Kidney (tissue), 14 donors: ENCODE results near the gene LHFPL3. TPM values are rescaled to one million over a fixed set of nuclear protein-coding genes. Genes with fewer than 3 reads are reported as not detected.
"Not testable (repeated sequence)": the region's sequence is repeated elsewhere in the genome, so short reads cannot be mapped to it uniquely, and the experiment has no call there.

Experiments used
- DNase-seq, 5 donors: peaks; one replicate each; pipeline ENCODE4 v3.0.0-alpha.2; 2013 to 2020
- FAIRE-seq: peaks from 2 replicates; lab custom pipeline; 2012; peaks lifted over from hg19 to GRCh38; lab: Jason Lieb, UNC
- H3K27ac ChIP-seq, 2 donors: one replicate each; pipeline ENCODE4 v1.7.0; 2013; ENCODE audit warnings: low read depth in 2 of 2, low read length in 2 of 2, inconsistent platforms in 1 of 2
- H3K27me3 ChIP-seq: one replicate; pipeline ENCODE4 v1.7.1; 2013; ENCODE audit warnings: low read length, inconsistent platforms; ENCODE audit not compliant: control insufficient read depth, insufficient read depth
- H3K36me3 ChIP-seq, 3 donors: one replicate each; pipeline versions ENCODE4 v1.7.0 to v1.7.1; 2013; ENCODE audit warnings: low read length in 3 of 3, control low read depth in 1 of 3, inconsistent platforms in 1 of 3; ENCODE audit not compliant: insufficient read depth in 3 of 3, control insufficient read depth in 2 of 3
- H3K4me1 ChIP-seq, 3 donors: one replicate each; pipeline versions ENCODE4 v1.7.0 to v1.7.1; 2013; ENCODE audit warnings: low read length in 3 of 3, inconsistent platforms in 1 of 3, low read depth in 1 of 3; ENCODE audit not compliant: control insufficient read depth in 2 of 3, insufficient read depth in 2 of 3
- H3K4me3 ChIP-seq, 3 donors: one replicate each; pipeline versions ENCODE4 v1.7.0 to v1.8.1; 2013; ENCODE audit warnings: low read length in 3 of 3, control low read depth in 1 of 3, inconsistent platforms in 1 of 3
- H3K9ac ChIP-seq, 3 donors: one replicate each; pipeline versions ENCODE4 v1.7.0 to v1.7.1; 2013; ENCODE audit warnings: low read length in 3 of 3, control low read depth in 1 of 3, inconsistent platforms in 1 of 3
- H3K9me3 ChIP-seq, 3 donors: one replicate each; pipeline versions ENCODE4 v1.7.0 to v1.7.1; 2013; ENCODE audit warnings: low read length in 3 of 3, control low read depth in 1 of 3, inconsistent platforms in 1 of 3; ENCODE audit not compliant: control insufficient read depth in 2 of 3, insufficient read depth in 1 of 3
- intact Hi-C: fragments of 100-400 bp; cut with DNase I; formaldehyde crosslinking; loops from one replicate; pipeline ENCODE4 v1.11.1; 2022
- polyA plus RNA-seq: library from polyadenylated mRNA; stranded (reverse); fragments of 350-450 nt; fragmentation: Illumina TruSeq; extraction: RNeasy Lipid Tissue Mini Kit (QIAGEN cat#74804); gene quantifications from one replicate; pipeline ENCODE4 v1.2.3, GENCODE V29; 2014; ENCODE audit warnings: low read depth, low replicate concordance; ENCODE audit not compliant: insufficient read depth
- total RNA-seq: library from RNA; stranded (reverse); fragmentation: NEBNext Ultra II Directional; extraction: Animal tissue kit (Norgen Biotek cat#: 25700); gene quantifications from one replicate; pipeline ENCODE4 v1.2.1, GENCODE V29; 2021
- TF ChIP-seq, protein P1 (sequence below): IDR thresholded peaks from 3 replicates; pipeline ENCODE4 v1.5.1; 2012; ENCODE audit warnings: mild to moderate bottlenecking, moderate library complexity, borderline replicate concordance; ENCODE audit not compliant: insufficient read depth; ENCODE audit errors: extremely low read depth
- donor health status: control.
- donor health status: control.
- donor health status: control.
- donor health status: control.
- donor health status: control.
- donor health status: DM: yes; HTN: yes; CAD: no.
- donor health status: Normal renal cell carcinoma (clear cell type).

The LHFPL3 gene
- total and polyA plus RNA-seq, 2 donors from 2014 or later, result not detected

DNA sequence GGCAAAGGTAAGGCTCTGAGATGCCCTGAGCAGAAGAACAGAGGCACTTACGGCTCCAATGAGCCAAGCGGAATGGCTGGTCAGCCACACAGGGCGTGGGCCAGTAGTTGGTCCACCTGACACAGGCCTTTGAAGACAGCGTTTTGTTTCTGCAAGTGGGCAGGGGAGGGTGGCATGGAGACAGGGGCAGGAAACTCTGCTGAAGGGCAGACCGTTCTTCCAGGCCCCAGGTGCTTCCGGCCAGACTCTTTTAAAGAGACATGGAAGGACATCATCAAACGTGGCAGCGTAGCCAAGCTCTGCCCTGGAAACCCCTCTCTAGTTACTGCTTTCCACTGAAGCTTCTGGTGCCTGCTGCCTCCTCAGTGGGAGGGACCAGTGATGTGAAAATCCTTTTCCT is 608.1 kb downstream of the LHFPL3 start:
- Histone ChIP-seq H3K4me1 (peaks cover 0 to 6% (median 5%) of the 10 kb centered on the region in 3 donors), H3K27ac (no peak overlapping the region), H3K4me3 (no peak overlapping the region), H3K9ac (no peak overlapping the region), H3K9me3 (peaks cover 0 to 3% (median 0%) of the 10 kb centered on the region in 3 donors), H3K36me3 (peaks cover 0 to 2% (median 0%) of the 10 kb centered on the region in 3 donors), H3K27me3 (no peaks in the 10 kb centered on the region)
- TF ChIP-seq, protein P1, sequence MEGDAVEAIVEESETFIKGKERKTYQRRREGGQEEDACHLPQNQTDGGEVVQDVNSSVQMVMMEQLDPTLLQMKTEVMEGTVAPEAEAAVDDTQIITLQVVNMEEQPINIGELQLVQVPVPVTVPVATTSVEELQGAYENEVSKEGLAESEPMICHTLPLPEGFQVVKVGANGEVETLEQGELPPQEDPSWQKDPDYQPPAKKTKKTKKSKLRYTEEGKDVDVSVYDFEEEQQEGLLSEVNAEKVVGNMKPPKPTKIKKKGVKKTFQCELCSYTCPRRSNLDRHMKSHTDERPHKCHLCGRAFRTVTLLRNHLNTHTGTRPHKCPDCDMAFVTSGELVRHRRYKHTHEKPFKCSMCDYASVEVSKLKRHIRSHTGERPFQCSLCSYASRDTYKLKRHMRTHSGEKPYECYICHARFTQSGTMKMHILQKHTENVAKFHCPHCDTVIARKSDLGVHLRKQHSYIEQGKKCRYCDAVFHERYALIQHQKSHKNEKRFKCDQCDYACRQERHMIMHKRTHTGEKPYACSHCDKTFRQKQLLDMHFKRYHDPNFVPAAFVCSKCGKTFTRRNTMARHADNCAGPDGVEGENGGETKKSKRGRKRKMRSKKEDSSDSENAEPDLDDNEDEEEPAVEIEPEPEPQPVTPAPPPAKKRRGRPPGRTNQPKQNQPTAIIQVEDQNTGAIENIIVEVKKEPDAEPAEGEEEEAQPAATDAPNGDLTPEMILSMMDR, result no peak
- no peak for FAIRE-seq
- intact Hi-C loops, result no loop called here
- DNase-seq, result no peak

- H3K36me3 ChIP-seq, DNase-seq, H3K27me3 ChIP-seq, H3K9me3 ChIP-seq, H3K4me1 ChIP-seq, H3K9ac ChIP-seq, intact Hi-C loops, FAIRE-seq, H3K4me3 ChIP-seq, H3K27ac ChIP-seq: not testable (repeated sequence)
Observed at GRCh38 chr7:104937489-104937888, 609.1 kb downstream of the LHFPL3 start.

GRCh38 chr7:104938741-104939390 is 610.5 kb downstream of the LHFPL3 start:
- Histone ChIP-seq H3K4me3 (no peak overlapping the region), H3K4me1 (peaks cover 0 to 18% (median 8%) of the 10 kb centered on the region in 3 donors), H3K9ac (no peak overlapping the region), H3K9me3 (no peaks in the 10 kb centered on the region), H3K36me3 (no peaks in the 10 kb centered on the region), H3K27ac (peak overlapping the region in 1 of 2 donors; percentile 39), H3K27me3 (no peaks in the 10 kb centered on the region)
- no peak for FAIRE-seq
- TF ChIP-seq, protein P1, result no peak
- no peak for DNase-seq
- intact Hi-C loops, result no loop called here

DNA sequence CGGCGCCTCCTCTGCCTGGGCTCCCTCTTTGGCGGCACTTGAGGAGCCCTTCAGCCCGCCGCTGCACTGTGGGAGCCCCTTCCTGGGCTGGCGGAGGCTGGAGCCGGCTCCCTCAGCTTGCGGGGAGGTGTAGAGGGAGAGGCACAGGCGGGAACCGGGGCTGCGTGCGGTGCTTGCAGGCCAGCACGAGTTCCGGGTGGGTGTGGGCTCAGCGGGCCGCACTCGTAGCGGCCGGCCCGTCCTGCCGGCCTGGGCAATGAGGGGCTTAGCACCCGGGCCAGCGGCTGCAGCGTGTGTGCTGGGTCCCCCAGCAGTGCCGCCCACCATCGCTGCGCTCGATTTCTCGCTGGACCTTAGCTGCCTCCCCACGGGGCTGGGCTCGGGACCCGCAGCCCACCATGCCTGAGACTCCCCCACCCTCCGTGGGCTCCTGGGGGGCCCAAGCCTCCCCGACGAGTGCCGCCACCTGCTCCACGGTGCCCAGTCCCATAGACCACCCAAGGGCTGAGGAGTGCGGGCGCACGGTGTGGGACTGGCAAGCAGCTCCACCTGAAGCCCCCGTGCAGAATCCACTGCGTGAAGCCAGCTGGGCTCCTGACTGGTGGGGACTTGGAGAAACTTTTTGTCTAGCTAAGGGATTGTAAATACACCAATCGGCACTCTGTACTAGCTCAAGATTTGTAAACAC is 611.8 kb downstream of the LHFPL3 start:
- H3K27ac ChIP-seq, result no peak overlapping the region
- H3K9me3 ChIP-seq, result no peaks in the 10 kb centered on the region
- no peaks in the 10 kb centered on the region for H3K36me3 ChIP-seq
- H3K4me3 ChIP-seq, result no peak overlapping the region
- FAIRE-seq (no peak), DNase-seq (peak in 1 of 5 donors; percentile 77)
- intact Hi-C loops, result no loop called here
- H3K9ac ChIP-seq, result no peak overlapping the region
- peaks cover under 1 to 23% (median 19%) of the 10 kb centered on the region in 3 donors for H3K4me1 ChIP-seq
- no peaks in the 10 kb centered on the region for H3K27me3 ChIP-seq
- TF ChIP-seq, protein P1, result no peak
